Upper lobe of left lung (tissue), 4 donors: ENCODE measurements around the gene GZMB.

Experiments
- CTCF ChIP-seq, 6 experiments: fragments of 450-650 bp in 4 of 6; fragments of 200-600 bp in 2 of 6; sonication (generic) in 2 of 6; IDR thresholded peaks; one replicate each; pipeline ENCODE4 v1.5.1; 2016 to 2019; ENCODE audit warnings: antibody characterized with exemption in 6 of 6
- POLR2A ChIP-seq, 4 donors: fragments of 450-650 bp; IDR thresholded peaks; one replicate each; pipeline ENCODE4 v1.5.1; 2016 to 2017; ENCODE audit warnings: antibody characterized with exemption in 4 of 4, mild to moderate bottlenecking in 2 of 4

- TF ChIP-seq CTCF (IDR thresholded peaks at IDR 0.05) = no peak
- TF ChIP-seq POLR2A (IDR thresholded peaks at IDR 0.05) = no peak
These were observed 35.7 kb upstream of the GZMB start for GRCh38 chr14:24669651-24670050.
